NB4 (cell line): Measurements from ENCODE around the gene ADAMTS6.

Experiments
- MYC ChIP-seq: IDR thresholded peaks from 2 replicates; pipeline ENCODE4 v1.6.1; 2011; ENCODE audit warnings: low read depth, low read length
- POLR2A ChIP-seq: IDR thresholded peaks from 2 replicates; pipeline ENCODE4 v1.6.1; 2011; ENCODE audit warnings: mild to moderate bottlenecking; ENCODE audit not compliant: insufficient read length; ENCODE audit errors: extremely low read depth
- TF ChIP-seq, protein P1 (sequence below): IDR thresholded peaks from one replicate; pipeline ENCODE4 v1.5.1; 2012; ENCODE audit warnings: low read depth, low read length

DNA sequence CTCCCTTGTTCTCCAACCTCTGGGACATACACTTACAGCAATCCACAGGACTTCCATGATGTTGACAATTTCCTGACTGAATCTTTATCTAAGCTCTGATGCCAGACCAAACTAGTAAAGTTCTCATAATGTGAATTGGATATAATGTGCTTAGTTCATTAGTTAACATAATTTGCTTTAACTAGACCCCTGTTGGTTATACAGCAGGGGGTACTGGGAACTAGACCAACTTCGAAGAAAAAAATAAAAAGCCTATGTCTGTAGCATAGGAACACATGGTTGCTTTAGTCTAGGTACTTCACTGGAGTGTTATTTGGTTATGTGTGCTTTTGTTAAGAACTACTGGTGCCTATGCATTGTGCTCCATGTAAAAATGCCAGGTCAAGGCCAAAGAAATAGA lies 173.8 kb downstream of the ADAMTS6 start:
- TF ChIP-seq MYC = no peak
- TF ChIP-seq, protein P1, sequence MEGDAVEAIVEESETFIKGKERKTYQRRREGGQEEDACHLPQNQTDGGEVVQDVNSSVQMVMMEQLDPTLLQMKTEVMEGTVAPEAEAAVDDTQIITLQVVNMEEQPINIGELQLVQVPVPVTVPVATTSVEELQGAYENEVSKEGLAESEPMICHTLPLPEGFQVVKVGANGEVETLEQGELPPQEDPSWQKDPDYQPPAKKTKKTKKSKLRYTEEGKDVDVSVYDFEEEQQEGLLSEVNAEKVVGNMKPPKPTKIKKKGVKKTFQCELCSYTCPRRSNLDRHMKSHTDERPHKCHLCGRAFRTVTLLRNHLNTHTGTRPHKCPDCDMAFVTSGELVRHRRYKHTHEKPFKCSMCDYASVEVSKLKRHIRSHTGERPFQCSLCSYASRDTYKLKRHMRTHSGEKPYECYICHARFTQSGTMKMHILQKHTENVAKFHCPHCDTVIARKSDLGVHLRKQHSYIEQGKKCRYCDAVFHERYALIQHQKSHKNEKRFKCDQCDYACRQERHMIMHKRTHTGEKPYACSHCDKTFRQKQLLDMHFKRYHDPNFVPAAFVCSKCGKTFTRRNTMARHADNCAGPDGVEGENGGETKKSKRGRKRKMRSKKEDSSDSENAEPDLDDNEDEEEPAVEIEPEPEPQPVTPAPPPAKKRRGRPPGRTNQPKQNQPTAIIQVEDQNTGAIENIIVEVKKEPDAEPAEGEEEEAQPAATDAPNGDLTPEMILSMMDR = no peak
- no peak for TF ChIP-seq POLR2A
